Measurements from ENCODE around the gene RNF227.

RNF227 gene

DNA sequence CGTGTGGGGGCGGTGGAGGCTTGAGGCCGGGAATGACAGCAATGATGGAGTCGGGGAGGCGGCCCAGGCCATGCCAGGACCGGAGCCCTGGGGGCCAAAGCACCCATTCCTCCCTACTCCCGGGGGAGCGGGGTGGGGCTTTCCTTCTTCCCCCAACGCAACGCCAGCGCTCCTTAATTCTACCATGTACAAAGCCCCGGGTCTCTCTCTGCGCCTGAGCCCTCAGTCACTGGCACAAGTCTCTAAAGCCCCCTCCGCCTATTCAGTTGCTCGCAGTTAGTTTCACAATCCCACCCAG lies 245 bp upstream of the RNF227 start:
- TF ChIP-seq, protein P1, sequence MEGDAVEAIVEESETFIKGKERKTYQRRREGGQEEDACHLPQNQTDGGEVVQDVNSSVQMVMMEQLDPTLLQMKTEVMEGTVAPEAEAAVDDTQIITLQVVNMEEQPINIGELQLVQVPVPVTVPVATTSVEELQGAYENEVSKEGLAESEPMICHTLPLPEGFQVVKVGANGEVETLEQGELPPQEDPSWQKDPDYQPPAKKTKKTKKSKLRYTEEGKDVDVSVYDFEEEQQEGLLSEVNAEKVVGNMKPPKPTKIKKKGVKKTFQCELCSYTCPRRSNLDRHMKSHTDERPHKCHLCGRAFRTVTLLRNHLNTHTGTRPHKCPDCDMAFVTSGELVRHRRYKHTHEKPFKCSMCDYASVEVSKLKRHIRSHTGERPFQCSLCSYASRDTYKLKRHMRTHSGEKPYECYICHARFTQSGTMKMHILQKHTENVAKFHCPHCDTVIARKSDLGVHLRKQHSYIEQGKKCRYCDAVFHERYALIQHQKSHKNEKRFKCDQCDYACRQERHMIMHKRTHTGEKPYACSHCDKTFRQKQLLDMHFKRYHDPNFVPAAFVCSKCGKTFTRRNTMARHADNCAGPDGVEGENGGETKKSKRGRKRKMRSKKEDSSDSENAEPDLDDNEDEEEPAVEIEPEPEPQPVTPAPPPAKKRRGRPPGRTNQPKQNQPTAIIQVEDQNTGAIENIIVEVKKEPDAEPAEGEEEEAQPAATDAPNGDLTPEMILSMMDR (IDR thresholded peaks at IDR 0.05; ENCODE audit: low read depth, low read length, missing control alignments), result no peak
- DNase-seq (ENCODE audit: extremely low read depth, low read depth), result no peak

GRCh38 chr17:7915179-7915610 lies 894 bp downstream of the RNF227 start:
- DNase-seq (ENCODE audit: extremely low read depth, low read depth), result peak; percentile 10
- TF ChIP-seq, protein P1 (IDR thresholded peaks at IDR 0.05; ENCODE audit: low read depth, low read length, missing control alignments), result no peak
- H3K4me3 ChIP-seq (replicated peaks; ENCODE audit: low read depth, low read length), result peak overlapping the region; percentile 58

More for the DNA sequence above, 245 bp upstream of the RNF227 start:
- peak overlapping the region; percentile 38 for H3K4me3 ChIP-seq (replicated peaks; ENCODE audit: low read depth, low read length)

DNA sequence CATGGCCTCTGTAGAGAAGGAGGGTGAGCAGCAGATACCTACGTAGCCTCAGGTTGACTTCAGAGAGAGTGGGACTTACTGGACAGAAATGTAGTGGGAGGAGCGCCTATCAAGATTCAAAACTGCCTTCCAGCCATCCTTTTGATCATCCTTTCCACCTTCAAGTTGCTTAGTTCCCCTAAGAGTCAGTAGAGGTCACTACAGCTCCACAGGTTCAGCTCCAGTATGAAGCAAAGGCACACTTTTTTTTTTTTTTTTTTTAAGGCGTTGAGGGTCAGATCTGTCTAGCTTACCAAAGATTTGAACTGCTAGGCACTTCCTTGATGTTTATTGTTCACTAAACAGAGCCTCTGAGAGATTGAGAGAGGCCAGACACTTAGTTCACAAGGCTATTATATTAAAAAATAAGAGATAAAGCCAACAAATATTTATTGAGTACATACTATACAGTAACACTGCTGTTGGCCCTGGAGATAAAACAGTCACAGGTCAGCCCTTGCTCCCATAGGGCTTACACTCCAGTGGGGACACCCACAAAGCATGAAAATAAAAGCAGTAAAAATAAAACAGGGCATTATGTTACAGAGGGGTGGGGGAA lies 3.1 kb downstream of the RNF227 start:
- TF ChIP-seq, protein P1 (IDR thresholded peaks at IDR 0.05; ENCODE audit: low read depth, low read length, missing control alignments), result peak; percentile 75
- no peak overlapping the region for H3K4me3 ChIP-seq (replicated peaks; ENCODE audit: low read depth, low read length)
- peak; percentile 59 for DNase-seq (ENCODE audit: extremely low read depth, low read depth)

DNA sequence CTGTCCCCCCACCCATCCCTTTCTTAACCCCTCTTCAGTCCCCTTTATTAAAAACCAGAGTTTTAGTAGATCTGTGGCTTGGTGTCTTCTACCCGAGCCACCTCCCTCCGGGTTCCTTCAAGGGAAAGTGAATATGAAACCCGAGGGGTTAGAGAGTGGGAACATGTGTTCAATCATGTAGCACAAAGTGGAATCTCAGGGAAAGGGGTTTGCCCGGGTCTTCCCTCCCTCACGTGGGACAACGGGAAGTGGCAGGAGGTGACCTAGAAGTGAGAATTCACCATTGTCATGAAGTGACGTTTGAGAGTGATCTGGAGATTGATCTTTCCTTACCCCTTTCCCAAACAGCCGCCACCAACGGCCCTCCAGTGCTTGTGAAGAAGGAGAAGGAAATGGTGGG lies 5.0 kb downstream of the RNF227 start:
- DNase-seq (ENCODE audit: extremely low read depth, low read depth), result no peak
- H3K4me3 ChIP-seq (replicated peaks; ENCODE audit: low read depth, low read length), result no peak overlapping the region
- TF ChIP-seq, protein P1 (IDR thresholded peaks at IDR 0.05; ENCODE audit: low read depth, low read length, missing control alignments), result no peak

- no peak overlapping the region for H3K4me3 ChIP-seq (replicated peaks; ENCODE audit: low read depth, low read length)
- TF ChIP-seq, protein P1 (IDR thresholded peaks at IDR 0.05; ENCODE audit: low read depth, low read length, missing control alignments), result no peak
- no peak for DNase-seq (ENCODE audit: extremely low read depth, low read depth)
Observed at GRCh38 chr17:7910711-7911110, 5.4 kb downstream of the RNF227 start.

GRCh38 chr17:7910281-7910680 lies 5.8 kb downstream of the RNF227 start:
- H3K4me3 ChIP-seq (replicated peaks; ENCODE audit: low read depth, low read length), result no peak overlapping the region
- DNase-seq (ENCODE audit: extremely low read depth, low read depth), result no peak
- TF ChIP-seq, protein P1 (IDR thresholded peaks at IDR 0.05; ENCODE audit: low read depth, low read length, missing control alignments), result no peak

- TF ChIP-seq, protein P1 (IDR thresholded peaks at IDR 0.05; ENCODE audit: low read depth, low read length, missing control alignments), result no peak
- no peak for DNase-seq (ENCODE audit: extremely low read depth, low read depth)
- no peak overlapping the region for H3K4me3 ChIP-seq (replicated peaks; ENCODE audit: low read depth, low read length)
Observed at GRCh38 chr17:7909089-7909488, 7.0 kb downstream of the RNF227 start.
